Measurements from ENCODE around the gene ASPM. TPM values are rescaled to one million over a fixed set of nuclear protein-coding genes. Genes with fewer than 3 reads are reported as not detected.

Gene ASPM
- total and polyA plus RNA-seq, 2 of the 8 experiments (the other 6 are each of a cell fraction or from before 2014, with no cell fraction given): 5.1 to 50.3 TPM

DNA sequence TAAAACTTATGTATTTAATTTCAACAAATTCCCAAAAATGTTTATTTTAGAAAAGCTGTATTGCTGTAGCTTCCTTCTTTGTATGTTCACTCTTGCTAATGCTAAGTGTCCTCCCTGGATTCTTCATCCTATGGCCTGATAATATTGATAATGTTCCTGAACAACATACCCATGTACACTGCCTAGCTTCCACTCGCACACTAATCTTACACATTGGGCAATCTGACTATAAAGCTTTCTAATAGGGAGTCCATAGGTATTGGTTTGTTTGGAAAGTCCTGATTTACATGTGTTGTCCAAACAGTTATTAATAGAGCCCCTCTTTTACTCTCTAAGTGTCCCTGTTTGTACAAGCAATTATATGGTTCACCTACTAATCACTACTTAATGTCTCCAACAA is 80.2 kb downstream of the ASPM start:
- Histone ChIP-seq H3K27ac (ENCODE audit: low read depth, low read length) (no peak overlapping the region), H2BK120ac (replicated peaks; ENCODE audit: low read depth, low read length) (no peak overlapping the region), H2AK5ac (ENCODE audit: low read depth, low read length) (no peak overlapping the region), H3K23ac (ENCODE audit: insufficient read length) (no peak overlapping the region), H3K79me2 (ENCODE audit: control insufficient read depth in 1 of 2, insufficient read depth in 2 of 2, low read length in 2 of 2) (no peaks in the 10 kb centered on the region), H2BK12ac (ENCODE audit: low read depth, low read length) (no peak overlapping the region), H3K4ac (replicated peaks; ENCODE audit: insufficient read length, low read depth, low read length) (no peak overlapping the region), H4K20me1 (replicated peaks in 1 of 2; ENCODE audit: control insufficient read depth in 1 of 2, insufficient read depth in 2 of 2, low read length in 2 of 2) (no peaks in the 10 kb centered on the region), H3K27me3 (replicated peaks in 1 of 4; ENCODE audit: control insufficient read depth in 3 of 4, extremely low read depth in 1 of 4, insufficient read depth in 3 of 4, low read length in 3 of 4) (no peaks in the 10 kb centered on the region), H3K56ac (replicated peaks; ENCODE audit: insufficient read length, low read depth, low read length) (no peak overlapping the region), H3K4me3 (ENCODE audit: extremely low read depth in 1 of 4, insufficient read depth in 2 of 4, low read depth in 3 of 4, low read length in 4 of 4) (no peak overlapping the region), H4K8ac (ENCODE audit: extremely low read depth, insufficient read depth, low read length) (no peak overlapping the region), H2AFZ (ENCODE audit: low read length) (no peak overlapping the region), H3K4me1 (replicated peaks in 1 of 4; ENCODE audit: control insufficient read depth in 3 of 4, insufficient read depth in 4 of 4, low read length in 3 of 4) (no peaks in the 10 kb centered on the region), H4K5ac (ENCODE audit: insufficient read length, low read depth, low read length) (no peak overlapping the region), H3K4me2 (ENCODE audit: insufficient read depth in 1 of 2, low read depth in 2 of 2, low read length in 2 of 2) (no peak overlapping the region), H2BK20ac (ENCODE audit: low read length) (no peak overlapping the region), H3K79me1 (ENCODE audit: low read depth, low read length) (no peaks in the 10 kb centered on the region), H3K9me3 (ENCODE audit: insufficient read depth in 2 of 2, low read depth in 1 of 2, low read length in 1 of 2) (no peaks in the 10 kb centered on the region), H3K18ac (ENCODE audit: extremely low read depth, low read length) (no peak overlapping the region), H4K91ac (replicated peaks; ENCODE audit: insufficient read length, low read length) (no peak overlapping the region), H2BK15ac (ENCODE audit: low read length) (no peak overlapping the region), H3K9ac (replicated peaks in 1 of 4; ENCODE audit: extremely low read depth in 1 of 4, low read depth in 3 of 4, low read length in 3 of 4) (no peak overlapping the region), H2BK5ac (ENCODE audit: low read depth, low read length) (no peak overlapping the region), H3K14ac (ENCODE audit: insufficient read length) (no peak overlapping the region), H3K23me2 (ENCODE audit: low read depth, low read length) (no peaks in the 10 kb centered on the region), H3K36me3 (ENCODE audit: control insufficient read depth in 2 of 4, insufficient read depth in 4 of 4, low read length in 3 of 4) (no peaks in the 10 kb centered on the region)
- no peak for DNase-seq (ENCODE audit: low read depth in 1 of 2, low spot score in 2 of 2)
- FAIRE-seq: no peak
- POLR2A ChIA-PET (ENCODE audit: partially characterized antibody): no interaction called here
- no peak for TF ChIP-seq ZNF274 (IDR thresholded peaks at IDR 0.05; ENCODE audit: borderline replicate concordance, extremely low read depth, low read length)
- no peak for TF ChIP-seq BACH1 (IDR thresholded peaks at IDR 0.05; ENCODE audit: low read length)
- TF ChIP-seq KDM1A (IDR thresholded peaks at IDR 0.05; ENCODE audit: borderline replicate concordance, low read length): no peak
- TF ChIP-seq CHD2 (IDR thresholded peaks at IDR 0.05; ENCODE audit: low read length): no peak
- TF ChIP-seq TEAD4 (IDR thresholded peaks at IDR 0.05; ENCODE audit: low read depth, low read length): no peak
- no peak for TF ChIP-seq POLR2A (IDR thresholded peaks at IDR 0.05; ENCODE audit: control extremely low read depth in 1 of 2, low read depth in 2 of 2, low read length in 2 of 2)
- TF ChIP-seq CREB1 (IDR thresholded peaks at IDR 0.05): no peak
- no peak for TF ChIP-seq SP2 (IDR thresholded peaks at IDR 0.05; ENCODE audit: low read length)
- 90% methylated on average over 1 of the region's 1 CpG; no CpG with 5 or more reads in 1 of the 2 experiments for WGBS, 2 experiments (ENCODE audit: extremely low coverage in 1 of 2, insufficient coverage in 1 of 2, insufficient read length in 1 of 2, insufficient replicate concordance in 2 of 2, low coverage in 1 of 2, low lambda C conversion rate in 2 of 2, missing lambda C conversion rate in 1 of 2)
- CTCF ChIA-PET (ENCODE audit: partially characterized antibody): interaction anchor here (0.6 to 1.8 kb wide), 4 partner anchors 76 to 343 kb away, joined by 3 to 5 read pairs (median 4); no protein-coding TSS in a partner anchor

All from H1 (cell line).